SK-N-SH treated with all-trans-retinoic acid at 6 μM for 48 hours (cell line): ENCODE data around the gene RBFOX1.

Source experiments
- ATAC-seq: fragments of 200-7000 bp; cut with Tn5 transposase; 3 replicates; pipeline ENCODE4 v1.9.1; 2020; ENCODE audit warnings: mild to moderate bottlenecking, moderate library complexity
- ARNTL ChIP-seq: fragments of 450-650 bp; formaldehyde crosslinking; IDR thresholded peaks from 2 replicates; pipeline ENCODE4 v1.5.0; 2020; ENCODE audit warnings: low read depth, mild to moderate bottlenecking, moderate library complexity, borderline replicate concordance
- BACH2 ChIP-seq: fragments of 250-450 bp; sonication (Bioruptor Pico); IDR thresholded peaks from 2 replicates; pipeline ENCODE4 v1.9.0; 2021; ENCODE audit warnings: mild to moderate bottlenecking, borderline replicate concordance
- CREB5 ChIP-seq: fragments of 250-450 bp; sonication (Bioruptor Pico); IDR thresholded peaks from 2 replicates; pipeline ENCODE4 v1.5.1; 2020; ENCODE audit warnings: low read depth, mild to moderate bottlenecking, moderate library complexity
- CSDC2 ChIP-seq: fragments of 250-450 bp; sonication (Bioruptor Pico); IDR thresholded peaks from 2 replicates; pipeline ENCODE4 v1.5.0; 2020; ENCODE audit warnings: mild to moderate bottlenecking, moderate library complexity
- CSRNP3 ChIP-seq: fragments of 250-450 bp; sonication (Bioruptor Pico); IDR thresholded peaks from 2 replicates; pipeline ENCODE4 v1.5.1; 2021; ENCODE audit warnings: mild to moderate bottlenecking, moderate library complexity
- ESRRG ChIP-seq: fragments of 250-450 bp; sonication (Bioruptor Pico); IDR thresholded peaks from 2 replicates; pipeline ENCODE4 v1.6.1; 2021; ENCODE audit warnings: mild to moderate bottlenecking
- GLIS3 ChIP-seq: fragments of 250-450 bp; sonication (Bioruptor Pico); IDR thresholded peaks from 2 replicates; pipeline ENCODE4 v1.5.0; 2020; ENCODE audit warnings: mild to moderate bottlenecking, moderate library complexity
- ISL1 ChIP-seq: fragments of 250-450 bp; sonication (Bioruptor Pico); IDR thresholded peaks from 2 replicates; pipeline ENCODE4 v2.1.2; 2022; ENCODE audit warnings: mild to moderate bottlenecking, moderate library complexity
- OSR1 ChIP-seq: fragments of 250-450 bp; sonication (Bioruptor Pico); IDR thresholded peaks from 2 replicates; pipeline ENCODE4 v1.8.0; 2022; ENCODE audit warnings: moderate library complexity, mild to moderate bottlenecking, inconsistent platforms
- PPARA ChIP-seq: fragments of 250-450 bp; sonication (Bioruptor Pico); IDR thresholded peaks from 2 replicates; pipeline ENCODE4 v1.5.0; 2020; ENCODE audit warnings: mild to moderate bottlenecking, borderline replicate concordance
- SNAI2 ChIP-seq: fragments of 250-450 bp; sonication (Bioruptor Pico); IDR thresholded peaks from 2 replicates; pipeline ENCODE4 v1.5.0; 2020; ENCODE audit warnings: mild to moderate bottlenecking, moderate library complexity
- TCF4 ChIP-seq: fragments of 250-450 bp; sonication (Bioruptor Pico); IDR thresholded peaks from 2 replicates; pipeline ENCODE4 v1.8.0; 2021; ENCODE audit warnings: mild to moderate bottlenecking, moderate library complexity, borderline replicate concordance
- TOX ChIP-seq: fragments of 250-450 bp; sonication (Bioruptor Pico); IDR thresholded peaks from 2 replicates; pipeline ENCODE4 v1.8.0; 2021; ENCODE audit warnings: mild to moderate bottlenecking, moderate library complexity, borderline replicate concordance
- TSHZ2 ChIP-seq: fragments of 250-450 bp; sonication (Bioruptor Pico); IDR thresholded peaks from 2 replicates; pipeline ENCODE4 v1.5.0; 2020; ENCODE audit warnings: mild to moderate bottlenecking, moderate library complexity
- ZC3H10 ChIP-seq: fragments of 250-450 bp; sonication (Bioruptor Pico); IDR thresholded peaks from 2 replicates; pipeline ENCODE4 v1.5.1; 2021; ENCODE audit warnings: mild to moderate bottlenecking, moderate library complexity
- ZFP3 ChIP-seq: fragments of 250-450 bp; sonication (Bioruptor Pico); IDR thresholded peaks from 2 replicates; pipeline ENCODE4 v1.5.0; 2020; ENCODE audit warnings: mild to moderate bottlenecking, moderate library complexity
- ZFP30 ChIP-seq: fragments of 450-650 bp; formaldehyde crosslinking; IDR thresholded peaks from 2 replicates; pipeline ENCODE4 v1.5.0; 2022; ENCODE audit warnings: mild to moderate bottlenecking, moderate library complexity
- ZNF565 ChIP-seq: fragments of 450-650 bp; formaldehyde crosslinking; conservative IDR thresholded peaks from 2 replicates; pipeline ENCODE4 v1.5.0; 2020; ENCODE audit warnings: low read depth, mild to moderate bottlenecking, moderate library complexity
- ZNF70 ChIP-seq: fragments of 450-650 bp; formaldehyde crosslinking; IDR thresholded peaks from 2 replicates; pipeline ENCODE4 v1.5.0; 2020; ENCODE audit warnings: mild to moderate bottlenecking, moderate library complexity
- ZNF8 ChIP-seq: fragments of 450-650 bp; formaldehyde crosslinking; IDR thresholded peaks from 2 replicates; pipeline ENCODE4 v1.5.0; 2020; ENCODE audit warnings: mild to moderate bottlenecking, moderate library complexity
- TF ChIP-seq, protein P1 (sequence below): fragments of 250-450 bp; sonication (Bioruptor Pico); IDR thresholded peaks from 2 replicates; pipeline ENCODE4 v1.8.0; 2020; ENCODE audit warnings: mild to moderate bottlenecking, moderate library complexity, borderline replicate concordance

Gene RBFOX1

DNA sequence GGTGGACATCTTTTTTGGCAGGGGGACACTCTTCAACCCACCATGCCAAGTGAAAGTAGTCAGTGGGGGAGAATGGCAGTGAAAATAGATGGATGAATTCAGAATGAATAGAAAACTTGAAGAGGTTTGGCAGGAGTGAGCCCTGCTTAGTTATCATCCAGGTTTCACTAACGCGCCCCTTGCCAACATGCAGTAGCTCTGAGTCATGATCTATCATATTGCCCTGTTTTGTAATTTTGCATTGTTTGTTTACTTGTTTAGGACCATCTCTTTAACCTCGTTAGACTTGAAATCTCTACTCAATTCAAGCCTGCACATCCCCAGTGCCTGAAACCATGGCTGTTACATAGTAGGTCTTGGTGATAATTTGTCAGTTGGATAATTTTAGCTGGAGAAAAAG is 116.7 kb downstream of the RBFOX1 start:
- no peak for ATAC-seq
- no peak for TF ChIP-seq SNAI2 (CRISPR knock-in tag)

DNA sequence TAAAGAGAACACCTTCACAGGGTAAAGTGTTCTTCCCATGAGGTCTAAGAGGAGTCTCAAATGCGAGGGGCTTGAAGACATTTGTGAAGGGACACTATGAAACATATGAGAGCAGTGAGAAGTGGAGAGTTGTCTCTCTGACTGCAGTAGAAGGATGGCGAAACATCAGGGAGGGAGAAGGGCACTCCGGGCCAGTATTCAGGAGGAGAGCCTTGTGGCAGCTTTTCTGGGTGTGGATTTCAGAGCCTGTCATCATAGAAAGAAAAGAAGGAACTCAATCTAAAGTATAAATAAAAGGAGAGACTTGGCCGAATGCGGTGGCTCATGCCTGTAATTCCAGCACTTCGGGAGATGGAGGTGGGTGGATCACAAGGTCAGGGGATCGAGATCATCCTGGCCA is 117.2 kb downstream of the RBFOX1 start:
- TF ChIP-seq TSHZ2 (CRISPR knock-in tag) (no peak), PPARA (CRISPR knock-in tag) (no peak), ARNTL (CRISPR knock-in tag) (no peak), OSR1 (CRISPR knock-in tag) (no peak), CSDC2 (no peak), ZC3H10 (CRISPR knock-in tag) (no peak), SNAI2 (CRISPR knock-in tag) (no peak), ZNF565 (CRISPR knock-in tag) (no peak), GLIS3 (no peak), ESRRG (CRISPR knock-in tag) (no peak), ISL1 (CRISPR knock-in tag) (no peak), TOX (CRISPR knock-in tag) (no peak), BACH2 (no peak), ZFP3 (no peak), CSRNP3 (CRISPR knock-in tag) (no peak), ZNF70 (CRISPR knock-in tag) (no peak), TCF4 (CRISPR knock-in tag) (no peak), CREB5 (CRISPR knock-in tag) (no peak), ZFP30 (CRISPR knock-in tag) (no peak)
- TF ChIP-seq, protein P1, sequence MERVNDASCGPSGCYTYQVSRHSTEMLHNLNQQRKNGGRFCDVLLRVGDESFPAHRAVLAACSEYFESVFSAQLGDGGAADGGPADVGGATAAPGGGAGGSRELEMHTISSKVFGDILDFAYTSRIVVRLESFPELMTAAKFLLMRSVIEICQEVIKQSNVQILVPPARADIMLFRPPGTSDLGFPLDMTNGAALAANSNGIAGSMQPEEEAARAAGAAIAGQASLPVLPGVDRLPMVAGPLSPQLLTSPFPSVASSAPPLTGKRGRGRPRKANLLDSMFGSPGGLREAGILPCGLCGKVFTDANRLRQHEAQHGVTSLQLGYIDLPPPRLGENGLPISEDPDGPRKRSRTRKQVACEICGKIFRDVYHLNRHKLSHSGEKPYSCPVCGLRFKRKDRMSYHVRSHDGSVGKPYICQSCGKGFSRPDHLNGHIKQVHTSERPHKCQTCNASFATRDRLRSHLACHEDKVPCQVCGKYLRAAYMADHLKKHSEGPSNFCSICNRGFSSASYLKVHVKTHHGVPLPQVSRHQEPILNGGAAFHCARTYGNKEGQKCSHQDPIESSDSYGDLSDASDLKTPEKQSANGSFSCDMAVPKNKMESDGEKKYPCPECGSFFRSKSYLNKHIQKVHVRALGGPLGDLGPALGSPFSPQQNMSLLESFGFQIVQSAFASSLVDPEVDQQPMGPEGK: no peak
- no peak for ATAC-seq

DNA sequence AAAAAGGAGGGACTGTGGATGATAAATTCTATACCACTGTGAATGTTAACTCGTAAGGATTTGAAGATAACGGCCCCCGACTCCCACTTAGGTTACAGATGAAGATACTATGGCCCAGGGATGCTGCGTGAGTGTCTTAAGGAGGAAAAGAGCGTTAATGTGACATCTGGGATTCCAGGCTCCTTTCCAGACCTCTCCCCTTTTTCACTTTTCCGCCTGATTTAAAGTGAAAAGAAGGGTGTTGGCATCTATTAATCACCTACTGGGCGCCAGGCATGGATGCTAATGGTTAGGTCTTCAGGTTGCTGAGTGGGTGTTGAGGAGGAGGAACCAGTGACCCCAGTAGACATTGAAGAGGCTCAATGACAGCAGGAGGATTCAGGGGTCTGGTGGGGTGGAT is 117.8 kb downstream of the RBFOX1 start:
- ATAC-seq: no peak
- TF ChIP-seq ZFP30 (CRISPR knock-in tag) (no peak), BACH2 (no peak)

DNA sequence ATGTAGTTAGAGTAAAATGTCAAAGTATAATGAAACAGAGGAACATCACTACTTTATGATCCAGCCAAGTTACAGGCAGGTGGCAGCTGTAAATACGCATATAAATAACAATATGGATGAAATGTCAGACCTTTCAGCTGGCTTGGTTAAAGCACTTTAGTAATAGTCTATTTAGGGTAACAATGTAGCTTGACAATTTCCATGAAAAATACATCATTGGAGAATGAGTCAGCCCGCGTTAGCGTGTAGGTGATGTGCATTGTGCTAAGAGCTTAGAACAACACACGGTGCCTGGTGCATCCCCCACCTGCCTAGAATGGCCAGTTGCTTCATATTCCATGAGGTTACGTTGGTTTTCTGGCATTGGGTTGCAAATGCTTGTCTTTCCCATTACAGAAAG is 119.4 kb downstream of the RBFOX1 start:
- no peak for ATAC-seq
- no peak for TF ChIP-seq CREB5 (CRISPR knock-in tag)
- TF ChIP-seq, protein P1: no peak
- TF ChIP-seq PPARA (CRISPR knock-in tag): no peak
- TF ChIP-seq ARNTL (CRISPR knock-in tag): no peak
- no peak for TF ChIP-seq TCF4 (CRISPR knock-in tag)
- TF ChIP-seq GLIS3: no peak
- TF ChIP-seq TOX (CRISPR knock-in tag): no peak
- no peak for TF ChIP-seq ZNF8 (CRISPR knock-in tag)
- no peak for TF ChIP-seq TSHZ2 (CRISPR knock-in tag)
- no peak for TF ChIP-seq ZC3H10 (CRISPR knock-in tag)
- no peak for TF ChIP-seq CSRNP3 (CRISPR knock-in tag)
